NCI-H2171 treated with DMSO at 0.1 percent for 48 hours (cell line): ENCODE results near the gene GAB2.
"Not testable (repeated sequence)": the region's sequence is repeated elsewhere in the genome, so short reads cannot be mapped to it uniquely, and the experiment has no call there.

Source experiments
- DNase-seq: peaks from one replicate; lab custom pipeline; 2025; lab: John Stamatoyannopoulos, UW

Gene GAB2

GRCh38 chr11:78417175-78417887 lies at the start of gene GAB2:
Gene GAB2 (minus strand): TSS chr11:78417820. CDS start chr11:78417720, 100 bp downstream.
- peak; percentile 70 for DNase-seq

- no peak for DNase-seq
Observed at GRCh38 chr11:78467370-78467769, 49.8 kb upstream of the GAB2 start.

- DNase-seq = no peak
Observed at GRCh38 chr11:78465169-78465942, 47.7 kb upstream of the GAB2 start.

DNA sequence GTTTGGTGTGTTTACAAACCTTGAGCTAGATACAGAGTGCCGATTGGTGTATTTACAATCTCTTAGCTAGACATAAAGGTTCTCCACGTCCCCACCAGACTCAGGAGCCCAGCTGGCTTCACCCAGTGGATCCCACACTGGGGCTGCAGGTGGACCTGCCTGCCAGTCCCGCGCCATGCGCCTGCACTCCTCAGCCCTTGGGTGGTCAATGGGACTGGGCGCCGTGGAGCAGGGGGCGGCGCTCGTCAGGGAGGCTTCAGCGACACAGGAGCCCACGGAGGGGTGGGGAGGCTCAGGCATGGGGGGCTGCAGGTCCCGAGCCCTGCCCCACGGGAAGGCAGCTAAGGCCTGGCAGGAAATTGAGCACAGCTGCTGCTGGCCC lies 47.2 kb upstream of the GAB2 start:
- DNase-seq = not testable (repeated sequence)

DNA sequence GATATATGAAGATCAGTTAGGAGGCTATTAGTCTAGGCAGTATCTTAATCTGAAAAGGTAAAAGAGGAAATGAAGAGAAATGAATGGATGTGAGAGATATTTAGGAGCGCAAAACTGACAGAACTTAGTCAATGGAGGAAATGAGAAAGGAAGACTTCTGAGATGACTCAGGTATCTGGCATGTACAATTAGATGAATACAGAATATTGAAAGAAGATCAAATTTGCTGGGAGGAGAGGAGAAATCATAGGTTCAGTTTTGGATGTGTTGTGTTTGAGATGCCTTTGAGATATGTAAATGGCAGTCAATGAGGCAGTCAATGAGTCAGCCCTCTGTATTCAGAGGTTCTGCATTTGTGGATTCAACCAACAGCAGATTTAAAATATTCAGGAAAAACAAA lies 42.9 kb upstream of the GAB2 start:
- no peak for DNase-seq

DNA sequence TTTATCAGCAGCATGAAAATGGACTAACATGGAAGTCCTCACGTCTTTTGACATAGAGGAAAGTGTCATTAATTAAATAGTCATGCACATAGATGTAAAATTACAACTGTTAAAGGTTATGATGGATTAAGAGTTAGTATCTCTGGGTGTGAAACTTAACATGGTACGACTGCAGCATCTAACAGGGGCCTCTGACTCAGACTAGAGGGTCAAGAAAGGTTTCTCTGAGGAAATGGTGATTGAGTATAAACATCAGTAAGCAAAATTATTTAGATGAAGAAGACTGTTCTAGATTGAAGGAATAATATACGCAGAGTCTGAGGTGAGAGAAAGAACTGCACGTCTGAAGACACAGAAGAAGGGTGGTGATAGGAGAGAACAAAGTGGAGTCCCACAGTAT lies 42.1 kb upstream of the GAB2 start:
- no peak for DNase-seq

GRCh38 chr11:78457448-78457847 lies 39.8 kb upstream of the GAB2 start:
- no peak for DNase-seq

DNA sequence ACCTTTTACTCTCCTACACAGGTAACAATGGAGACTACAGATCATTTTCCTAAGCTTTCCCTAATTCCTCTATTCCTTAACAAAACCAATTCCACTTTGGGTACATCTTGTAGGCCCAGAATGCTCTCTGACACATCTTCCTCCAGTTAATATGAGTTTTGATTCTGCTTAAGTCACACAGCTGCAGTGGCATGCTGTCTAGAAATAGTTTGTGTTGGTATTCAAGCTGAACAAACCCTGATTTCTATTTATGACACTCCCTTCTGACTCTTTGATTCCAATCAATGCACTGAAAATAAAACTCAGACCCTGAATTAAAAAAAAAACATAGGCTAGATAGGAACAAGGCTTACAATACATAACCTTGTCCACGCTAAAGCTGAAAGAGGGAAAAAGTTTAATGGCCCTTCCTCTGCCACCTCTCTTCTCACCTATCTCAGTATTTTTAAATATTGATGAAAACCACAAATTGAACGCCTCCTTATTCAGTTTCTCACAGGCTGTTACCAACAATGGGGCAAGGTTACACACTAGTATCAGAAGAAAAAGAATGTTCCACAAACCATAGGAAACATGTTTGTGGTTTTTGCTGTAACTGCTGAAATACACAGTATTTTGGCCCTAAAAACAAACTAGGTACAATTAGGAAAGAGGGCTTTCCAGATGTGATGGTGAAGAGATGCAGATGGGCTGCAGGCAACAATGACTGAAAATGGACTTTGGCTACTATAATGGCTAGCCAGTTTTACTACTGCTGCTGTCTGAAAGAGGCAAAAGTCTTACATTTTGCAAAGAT lies 35.7 kb upstream of the GAB2 start:
- DNase-seq = no peak

- no peak for DNase-seq
Observed at GRCh38 chr11:78451371-78452150, 33.9 kb upstream of the GAB2 start.

DNA sequence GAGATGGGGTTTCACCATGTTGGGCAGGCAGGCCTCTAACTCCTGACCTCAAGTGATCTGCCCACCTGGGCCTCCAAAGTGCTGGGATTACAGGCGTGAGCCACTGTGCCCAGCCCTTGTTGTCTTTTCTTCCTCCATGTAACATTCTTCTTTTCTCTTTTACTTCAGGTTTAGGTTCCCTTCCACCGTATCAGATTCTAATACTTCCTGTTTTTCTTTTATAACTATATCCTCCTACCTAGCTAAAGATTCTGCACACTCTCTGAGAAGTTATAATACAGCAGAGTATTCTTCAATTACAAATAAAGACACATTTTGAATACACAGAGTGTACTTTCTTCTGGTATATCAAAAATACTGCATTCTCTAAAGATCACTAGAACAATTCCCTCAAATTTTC lies 33.2 kb upstream of the GAB2 start:
- DNase-seq = no peak

DNA sequence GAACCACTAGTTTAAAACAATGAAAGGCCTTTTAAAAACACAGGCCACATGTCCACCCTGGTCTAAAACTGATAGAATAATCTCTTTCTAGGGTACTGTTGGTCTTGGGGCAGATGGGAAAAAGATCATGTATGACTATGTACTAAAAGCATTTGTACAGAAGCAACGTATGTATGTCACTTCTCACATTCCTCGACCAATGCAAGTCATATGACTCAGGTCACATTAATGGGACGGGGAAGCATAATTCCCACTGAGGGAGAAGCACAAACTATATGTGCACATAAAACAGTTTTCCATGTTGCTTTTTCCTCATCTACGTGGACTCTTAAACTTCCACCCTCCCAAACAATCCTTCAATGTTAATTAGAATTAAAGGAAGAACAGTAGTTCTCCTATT lies 32.2 kb upstream of the GAB2 start:
- no peak for DNase-seq

DNA sequence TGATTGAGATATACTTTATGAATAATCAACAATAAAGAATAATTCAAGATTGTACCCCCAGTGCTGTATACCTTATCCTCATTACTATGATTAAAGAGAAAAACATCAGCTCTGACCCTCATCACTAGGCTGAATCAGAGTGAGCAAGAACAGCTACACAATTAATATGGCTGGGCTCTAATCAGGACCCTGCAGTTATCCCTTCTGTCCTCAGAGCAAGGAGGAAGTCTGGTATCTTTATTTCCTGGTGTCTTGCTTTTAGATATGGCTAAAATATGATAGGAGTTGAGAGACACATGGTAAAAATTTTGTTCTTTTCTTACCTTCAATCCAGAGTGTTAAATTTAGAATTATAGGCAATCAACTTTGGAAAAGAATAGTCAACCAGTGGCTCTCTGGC lies 28.6 kb upstream of the GAB2 start:
- DNase-seq = no peak

GRCh38 chr11:78444726-78445125 lies 27.1 kb upstream of the GAB2 start:
- DNase-seq = no peak

GRCh38 chr11:78441956-78442355 lies 24.3 kb upstream of the GAB2 start:
- no peak for DNase-seq

- DNase-seq = no peak
Observed at GRCh38 chr11:78438298-78438975, 20.8 kb upstream of the GAB2 start.

GRCh38 chr11:78432956-78433355 lies 15.3 kb upstream of the GAB2 start:
- DNase-seq = no peak

DNA sequence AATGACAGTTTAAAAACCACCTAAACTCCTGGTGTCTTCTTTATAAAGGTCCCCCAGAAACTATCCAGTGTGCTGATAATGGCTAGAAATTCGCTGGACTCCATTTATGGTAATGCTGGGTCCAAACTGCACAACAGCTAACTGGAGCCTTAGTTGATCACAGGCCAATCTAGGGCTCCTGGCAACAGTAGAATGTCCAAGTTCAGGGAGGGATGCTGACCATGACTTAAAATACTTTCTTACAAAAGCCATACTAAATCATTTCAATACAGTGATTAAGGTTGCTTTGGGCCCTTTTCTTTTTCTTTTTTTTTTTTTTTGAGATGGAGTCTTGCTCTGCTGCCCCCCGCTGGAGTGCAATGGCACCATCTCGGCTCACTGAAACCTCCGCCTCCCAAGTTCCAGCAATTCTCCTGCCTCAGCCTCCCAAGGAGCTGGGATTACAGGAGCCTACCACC lies 14.5 kb upstream of the GAB2 start:
- DNase-seq = peak; percentile 18

GRCh38 chr11:78429660-78430059 lies 12.0 kb upstream of the GAB2 start:
- DNase-seq = no peak

- DNase-seq = no peak
Observed at GRCh38 chr11:78429209-78429608, 11.6 kb upstream of the GAB2 start.

GRCh38 chr11:78428773-78429172 lies 11.2 kb upstream of the GAB2 start:
- no peak for DNase-seq

- DNase-seq = no peak
Observed at GRCh38 chr11:78428266-78428636, 10.6 kb upstream of the GAB2 start.
